CD1c-positive myeloid dendritic cell (primary cell): ENCODE results near the gene ZDHHC3.
"Not testable (repeated sequence)": the region's sequence is repeated elsewhere in the genome, so short reads cannot be mapped to it uniquely, and the experiment has no call there.

Experiments used
- DNase-seq: peaks from one replicate; pipeline ENCODE4 v3.0.0-alpha.2; 2016; ENCODE audit errors: extremely low spot score

ZDHHC3 gene

DNA sequence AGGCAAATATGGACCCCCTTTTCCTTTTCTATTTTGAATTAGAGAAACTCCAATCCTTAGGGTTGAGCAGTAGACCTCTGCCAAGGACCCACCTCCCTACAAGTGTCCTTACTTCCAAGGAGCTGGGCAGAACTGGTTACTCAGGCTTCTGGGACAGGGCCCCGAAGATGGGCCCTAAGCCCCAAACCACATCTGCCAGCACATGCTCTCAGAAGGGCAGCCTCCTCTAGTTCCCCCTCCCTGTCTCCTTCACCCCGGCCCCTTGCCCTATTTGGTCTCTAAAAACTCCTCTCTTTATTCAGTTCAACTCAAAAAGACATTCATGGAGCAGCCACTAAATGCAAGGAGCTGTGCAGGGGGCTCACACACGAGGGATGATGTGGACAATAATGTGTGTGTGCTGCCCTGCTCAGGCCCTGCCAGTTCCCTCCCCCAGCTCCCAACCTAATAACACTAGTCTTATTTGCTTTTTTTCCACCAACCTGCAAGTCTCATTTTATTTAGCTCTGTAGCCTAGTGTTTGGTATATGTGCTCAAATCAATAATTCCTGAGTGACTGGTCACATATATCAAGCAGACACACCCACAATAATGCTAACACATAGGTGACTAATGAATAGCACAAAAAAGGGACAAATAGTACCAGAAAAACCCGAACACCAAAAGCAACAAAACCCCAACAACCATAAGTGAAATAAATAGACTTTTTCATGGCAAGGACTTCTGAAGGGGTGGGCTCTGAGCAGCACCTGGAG, 12.2 kb downstream of the ZDHHC3 start:
- DNase-seq = no peak

DNA sequence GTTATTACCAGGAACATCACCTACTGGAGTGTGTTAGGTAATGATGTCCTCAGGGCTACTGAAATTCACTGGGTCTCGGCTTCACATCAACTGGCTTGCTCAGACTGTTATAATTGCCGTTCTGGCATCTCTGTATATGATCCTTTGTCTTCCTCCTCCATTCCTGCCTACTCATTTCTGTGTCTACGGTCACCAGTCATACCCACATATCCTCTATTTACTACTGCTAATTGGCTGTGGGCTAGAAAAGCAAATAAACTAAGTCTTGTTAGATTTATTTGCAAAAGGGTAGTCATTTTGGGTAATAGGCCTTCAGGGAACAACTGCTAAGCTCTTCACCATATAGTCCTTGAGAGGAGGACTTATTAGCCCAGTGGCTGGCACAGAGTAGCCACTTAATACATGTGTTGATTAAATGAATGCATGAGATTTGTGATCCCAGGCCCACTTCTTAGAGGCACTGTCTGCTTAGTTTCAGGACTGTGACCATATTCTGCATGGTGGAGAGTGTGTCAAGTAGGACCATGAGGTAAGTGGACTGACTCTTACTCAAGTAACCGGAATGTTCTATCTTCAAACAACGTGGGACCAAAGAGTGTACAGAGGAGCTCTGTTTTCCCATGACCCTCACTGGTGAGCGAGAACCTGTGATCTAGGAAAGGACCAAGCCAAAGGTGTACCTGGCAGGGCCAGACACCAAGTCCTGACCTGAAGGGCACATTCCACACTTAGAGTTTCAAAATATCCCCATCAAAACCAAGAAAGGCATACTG, 13.2 kb downstream of the ZDHHC3 start:
- no peak for DNase-seq

DNA sequence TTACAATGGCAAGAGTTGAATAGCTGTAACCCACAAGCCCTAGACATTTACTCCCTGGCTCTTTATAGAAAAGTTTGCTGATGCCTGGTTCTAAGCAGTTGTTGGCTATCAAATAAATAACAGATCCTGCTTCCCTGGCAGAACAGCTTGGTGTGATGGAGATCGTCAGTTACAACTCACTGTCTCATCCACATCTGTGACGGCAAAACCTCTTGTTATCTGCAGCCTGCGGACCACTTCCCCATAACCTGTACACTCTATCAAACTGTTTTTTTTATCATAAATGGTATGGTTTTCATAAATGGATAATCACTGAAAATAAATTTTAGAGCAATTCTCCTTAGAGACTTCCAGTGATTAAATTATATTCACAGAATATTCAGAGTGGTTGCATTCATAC, 14.1 kb downstream of the ZDHHC3 start:
- no peak for DNase-seq

DNA sequence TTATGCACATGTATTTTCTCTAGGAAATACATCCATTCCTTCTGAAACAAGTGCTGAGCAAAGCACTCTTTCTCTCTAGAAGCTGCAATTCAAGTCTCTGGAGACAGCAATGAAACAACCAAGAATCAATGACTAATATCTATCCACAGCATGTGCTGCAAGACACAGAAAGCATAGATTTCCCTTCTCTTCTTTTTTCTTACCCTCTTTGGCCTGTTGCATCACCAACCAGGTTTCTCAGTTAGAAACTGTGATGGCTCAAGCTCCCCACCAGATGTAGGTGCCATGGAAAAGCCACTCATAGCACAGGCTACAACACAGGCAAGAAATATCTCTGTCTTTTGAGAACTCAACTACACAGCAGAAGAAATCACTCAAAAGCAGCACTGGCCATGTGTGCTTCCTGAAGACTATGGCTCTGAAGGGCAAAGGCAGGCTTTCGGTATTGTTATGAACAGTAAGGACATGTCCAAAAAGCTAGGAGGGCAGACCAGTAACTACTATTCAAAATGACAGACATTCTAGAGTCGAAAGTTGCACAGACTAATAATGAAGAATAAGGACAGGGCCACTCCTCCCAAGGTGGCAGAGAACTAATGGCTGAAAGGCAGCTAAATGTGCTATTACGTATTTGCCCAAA, 15.5 kb downstream of the ZDHHC3 start:
- DNase-seq = no peak

DNA sequence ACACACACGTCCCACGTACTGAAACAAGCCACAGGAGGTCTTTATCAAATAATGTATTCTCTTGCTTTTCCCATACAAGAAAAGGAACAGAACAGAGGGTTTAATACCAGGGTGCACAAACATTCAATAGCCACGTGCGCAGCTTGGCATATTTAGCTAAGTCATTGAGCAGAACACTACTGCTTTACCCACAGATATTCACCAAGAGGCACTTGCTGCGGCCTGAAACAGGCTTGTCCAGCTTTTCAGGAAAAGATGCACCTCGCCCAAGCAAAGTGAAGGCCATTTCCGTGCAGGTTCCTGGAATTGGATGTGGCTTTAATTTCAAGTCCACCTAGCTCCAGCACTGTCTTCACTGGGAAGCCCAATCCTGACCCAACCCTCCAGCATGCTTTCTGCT, 17.6 kb downstream of the ZDHHC3 start:
- DNase-seq = no peak

DNA sequence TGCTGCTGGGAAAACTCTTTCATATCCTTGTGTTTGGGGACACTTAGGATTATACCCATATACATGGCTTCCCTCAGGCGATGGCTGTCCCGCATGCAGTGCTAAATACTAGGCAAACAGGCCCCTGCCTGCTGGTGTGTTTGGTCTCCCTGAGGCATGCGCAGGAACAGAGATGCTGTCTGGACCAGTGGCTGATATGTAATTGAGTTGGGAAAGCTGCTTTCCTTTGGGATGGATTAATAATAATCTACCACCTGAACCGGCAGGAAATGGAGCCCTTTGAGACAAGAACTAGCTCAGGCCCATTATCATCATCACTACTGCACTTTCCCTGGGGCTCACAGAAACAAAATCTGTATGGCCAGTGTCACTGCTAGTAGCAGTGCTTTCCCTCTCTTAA, 18.0 kb downstream of the ZDHHC3 start:
- DNase-seq = no peak

DNA sequence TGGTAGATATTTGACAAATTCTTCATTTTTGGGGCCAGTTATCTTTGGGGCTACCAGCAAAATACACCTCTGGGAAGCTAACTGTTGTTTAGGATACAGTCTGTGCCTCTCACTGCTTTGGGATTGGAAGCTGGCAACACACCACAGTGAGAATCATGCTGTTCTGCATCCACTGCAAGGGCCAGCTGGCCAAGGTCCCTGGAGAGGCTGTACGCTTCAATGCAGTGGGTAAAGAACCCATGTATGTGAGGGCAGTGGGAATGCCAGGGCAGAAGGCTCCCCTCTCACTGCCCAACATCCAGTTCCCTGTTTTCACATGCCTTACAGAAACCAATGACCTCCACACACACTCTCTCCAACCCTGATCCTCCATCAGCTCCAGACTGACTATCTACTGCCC, 20.1 kb downstream of the ZDHHC3 start:
- DNase-seq = no peak

DNA sequence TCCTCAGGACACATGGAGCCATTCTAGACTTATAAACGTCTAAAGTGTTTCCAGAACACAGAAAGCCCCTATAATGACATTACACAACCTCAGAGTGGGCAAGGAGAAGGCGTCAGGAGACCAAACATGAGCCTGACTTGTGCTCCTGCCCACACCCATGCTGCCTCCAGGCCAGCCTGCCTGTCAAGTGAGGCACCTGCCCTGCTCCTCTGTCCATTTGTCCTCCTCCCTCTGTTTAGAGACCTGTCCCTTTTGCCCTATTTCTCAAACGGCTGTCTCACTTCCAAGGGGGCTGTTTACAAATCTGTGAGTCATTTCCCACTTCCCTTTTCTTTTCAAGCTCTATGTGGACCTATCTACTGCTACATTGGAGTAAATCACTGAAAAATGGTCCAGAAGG, 21.0 kb downstream of the ZDHHC3 start:
- peak; percentile 85 for DNase-seq

DNA sequence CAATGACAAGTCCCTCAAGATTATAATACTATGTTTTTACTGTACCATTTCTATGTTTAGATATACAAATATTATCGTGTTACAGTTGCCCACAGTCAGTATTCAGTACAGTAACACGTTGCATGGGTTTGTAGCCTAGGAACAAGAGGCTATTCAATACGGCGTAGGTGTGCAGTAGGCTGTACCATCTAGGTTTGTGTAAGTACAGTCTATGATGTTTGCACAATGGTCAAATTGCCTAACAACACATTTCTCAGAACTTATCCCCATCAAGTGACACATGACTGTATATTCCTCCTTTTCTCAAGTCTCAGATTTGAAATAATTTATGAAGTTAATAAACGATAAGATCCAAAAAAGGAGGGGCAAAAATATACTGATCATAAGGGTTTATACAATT, 21.7 kb downstream of the ZDHHC3 start:
- DNase-seq = peak; percentile 81

DNA sequence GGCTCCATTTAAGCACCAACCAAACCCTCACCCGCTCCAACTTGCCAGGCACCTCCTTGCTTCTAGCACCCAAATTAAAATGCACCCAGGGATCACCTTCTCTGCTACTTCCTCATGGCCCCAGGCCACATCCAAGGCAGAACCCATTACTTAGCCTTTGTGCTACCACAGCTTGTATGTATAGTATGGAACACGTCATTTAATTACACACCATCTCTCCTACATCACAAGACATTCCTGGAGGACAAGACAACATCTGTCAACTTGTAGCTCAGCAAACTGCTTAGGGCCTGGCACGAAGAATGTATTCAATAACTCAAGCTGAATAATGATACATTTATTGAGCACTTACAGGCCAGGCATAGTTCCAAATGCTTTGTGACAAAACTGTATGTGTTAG, 23.3 kb downstream of the ZDHHC3 start:
- no peak for DNase-seq

DNA sequence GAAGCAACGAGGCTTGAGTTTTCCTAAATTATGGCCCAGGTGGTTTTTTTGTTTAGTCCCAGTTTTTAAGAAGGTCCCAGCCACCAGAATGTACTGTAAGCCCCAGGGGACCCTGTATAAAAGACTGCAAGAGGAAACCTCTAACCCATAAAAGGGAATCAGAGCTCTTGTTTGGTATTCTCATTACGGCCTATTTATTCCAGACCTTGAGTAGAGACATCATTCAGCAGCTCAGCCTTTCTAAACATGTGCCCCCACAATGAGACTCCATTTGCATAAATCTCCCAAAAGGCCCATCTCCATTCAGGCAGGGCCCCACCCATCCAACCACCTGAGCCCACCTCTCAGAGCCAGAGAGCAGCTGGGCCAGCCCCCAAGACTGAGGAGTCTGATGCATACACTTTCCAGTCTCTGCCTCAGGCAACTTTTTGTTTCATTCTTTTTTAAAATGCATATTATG, 25.7 kb downstream of the ZDHHC3 start:
- DNase-seq = no peak

DNA sequence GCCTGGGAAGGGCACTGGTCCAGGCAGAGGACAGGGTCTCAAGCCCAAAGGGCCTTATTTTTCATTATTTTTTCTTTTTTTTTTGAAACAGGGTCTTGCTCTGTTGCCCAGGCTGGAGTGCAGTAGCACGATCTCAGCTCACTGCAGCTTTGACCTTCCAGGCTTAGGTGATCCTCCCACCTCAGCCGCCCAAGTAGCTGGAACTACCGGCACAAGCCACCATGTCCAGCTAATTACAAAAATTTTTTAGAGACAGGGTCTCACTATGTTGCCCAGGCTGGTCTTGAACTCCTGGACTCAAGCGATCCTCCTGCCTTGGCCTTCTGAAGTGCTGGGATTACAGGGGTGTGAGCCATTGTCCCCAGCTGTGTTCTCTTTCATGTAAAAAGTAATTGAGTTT, 26.2 kb downstream of the ZDHHC3 start:
- not testable (repeated sequence) for DNase-seq

DNA sequence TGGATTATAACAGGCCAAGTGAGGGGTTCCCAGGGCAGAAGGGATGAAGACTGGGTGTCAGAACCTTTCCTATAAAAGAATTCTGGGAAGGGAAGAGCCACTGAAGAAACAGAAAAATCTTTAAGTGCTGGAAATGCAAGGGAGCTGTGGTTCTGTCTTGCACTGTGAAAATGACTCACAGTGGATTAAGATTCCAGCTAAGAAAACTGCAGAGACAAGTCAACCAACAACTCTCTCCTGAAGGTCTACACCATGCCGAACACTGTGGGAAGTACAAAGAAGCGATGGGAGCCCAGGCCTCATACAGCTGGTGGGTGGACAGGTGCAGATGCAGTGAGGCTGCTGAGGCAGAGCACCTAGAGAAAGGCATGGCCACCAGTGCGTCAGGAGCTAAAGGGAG, 27.7 kb downstream of the ZDHHC3 start:
- no peak for DNase-seq

DNA sequence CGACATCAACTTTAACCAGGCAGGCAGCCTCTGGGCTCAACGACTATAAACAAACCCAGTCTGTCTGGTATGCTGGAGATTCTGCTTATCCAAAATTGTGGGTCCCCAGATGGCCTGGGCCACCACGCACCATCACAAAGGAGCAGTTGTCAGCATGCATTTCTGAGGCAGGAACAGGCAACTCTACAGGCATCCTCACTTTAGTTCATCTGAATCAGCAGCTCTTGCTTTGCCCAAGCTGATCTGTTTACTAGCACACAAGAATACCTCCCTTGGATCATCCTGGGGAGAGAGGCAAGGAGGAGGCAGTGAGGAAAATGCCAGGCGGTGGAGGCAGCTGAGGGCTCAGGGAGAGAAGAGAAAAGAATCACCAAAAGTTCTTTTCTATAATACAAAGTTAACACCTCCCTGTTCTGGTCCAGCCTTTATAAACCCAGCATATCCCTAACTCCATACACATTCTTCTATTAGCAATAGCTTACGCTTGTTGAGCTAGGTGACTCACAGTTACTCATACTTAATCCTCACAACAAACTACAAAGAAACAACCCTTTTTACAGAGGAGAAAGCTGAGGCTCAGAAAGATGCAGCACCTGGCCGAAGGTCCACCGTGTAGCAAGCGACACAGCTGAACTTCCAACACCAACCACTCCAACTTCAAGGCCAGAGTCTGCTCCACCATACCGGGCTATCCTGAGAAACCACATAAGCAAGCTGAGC, 33.6 kb downstream of the ZDHHC3 start:
- DNase-seq = no peak

DNA sequence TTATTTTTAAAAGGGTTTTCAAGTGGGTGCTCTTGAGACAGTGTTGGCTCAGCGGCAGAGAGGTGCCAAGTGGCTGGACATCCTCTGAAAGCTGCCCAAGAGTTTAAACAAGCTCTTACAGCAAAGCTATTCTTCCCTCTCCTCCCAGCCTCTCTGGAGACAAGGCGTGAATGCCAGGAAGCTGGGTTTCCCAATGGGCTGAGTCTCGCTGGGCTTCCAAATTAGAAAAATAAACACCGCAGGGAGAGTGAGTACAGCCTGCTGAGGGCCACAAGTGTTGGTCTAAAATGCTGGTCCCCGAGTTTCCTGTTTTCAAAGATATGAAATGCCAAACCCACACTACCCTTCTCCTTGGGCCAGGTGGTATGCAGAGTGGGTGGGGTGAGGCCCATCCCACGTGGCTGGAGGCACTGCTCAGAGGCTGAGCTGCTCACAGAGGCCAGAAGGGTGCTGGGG, 36.4 kb downstream of the ZDHHC3 start:
- DNase-seq = no peak

DNA sequence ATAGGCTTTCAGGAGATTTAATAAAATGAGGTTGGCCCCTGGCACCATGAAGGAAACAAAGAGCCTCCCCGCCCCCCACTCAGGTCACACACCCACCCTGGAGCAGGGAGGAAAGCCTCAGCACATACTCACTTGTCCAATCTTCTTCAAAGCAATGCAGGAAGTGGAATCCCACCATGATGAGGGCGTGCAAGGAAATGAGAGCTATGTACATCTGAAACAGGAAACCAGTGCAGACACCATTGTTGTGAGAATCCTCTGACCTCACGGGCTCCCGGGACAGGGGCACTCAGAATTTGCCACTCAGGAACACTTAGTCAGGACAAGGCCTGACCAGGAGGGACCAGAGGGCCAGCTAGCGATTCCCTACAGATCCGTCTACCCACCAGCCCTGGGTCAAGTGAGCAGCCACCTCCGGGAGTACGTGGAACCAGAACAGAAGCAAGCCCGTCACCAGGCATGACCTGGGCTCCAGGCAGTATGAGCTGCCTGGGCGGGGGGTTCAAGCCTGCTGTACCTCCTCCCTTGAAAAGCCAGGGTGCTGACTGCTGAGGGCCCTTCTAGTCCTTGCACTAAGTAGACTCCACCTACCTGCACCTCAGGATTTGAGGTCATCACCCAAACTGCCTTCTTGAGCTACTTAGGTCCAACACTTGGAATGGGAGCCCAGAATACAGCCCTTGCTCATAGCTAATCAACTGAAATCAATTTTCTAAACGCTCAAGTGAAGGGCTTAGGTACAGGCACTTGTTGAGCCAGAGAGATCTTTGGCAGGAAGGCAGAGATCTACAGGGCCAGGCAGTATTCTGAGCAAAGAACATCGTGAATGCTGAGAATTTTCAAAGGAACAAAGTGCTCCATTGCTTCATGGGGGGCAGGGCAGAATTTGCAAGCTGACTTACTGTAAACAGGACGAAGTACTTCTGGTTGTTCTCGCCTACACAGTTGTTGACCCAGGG, 42.7 kb downstream of the ZDHHC3 start:
- no peak for DNase-seq

DNA sequence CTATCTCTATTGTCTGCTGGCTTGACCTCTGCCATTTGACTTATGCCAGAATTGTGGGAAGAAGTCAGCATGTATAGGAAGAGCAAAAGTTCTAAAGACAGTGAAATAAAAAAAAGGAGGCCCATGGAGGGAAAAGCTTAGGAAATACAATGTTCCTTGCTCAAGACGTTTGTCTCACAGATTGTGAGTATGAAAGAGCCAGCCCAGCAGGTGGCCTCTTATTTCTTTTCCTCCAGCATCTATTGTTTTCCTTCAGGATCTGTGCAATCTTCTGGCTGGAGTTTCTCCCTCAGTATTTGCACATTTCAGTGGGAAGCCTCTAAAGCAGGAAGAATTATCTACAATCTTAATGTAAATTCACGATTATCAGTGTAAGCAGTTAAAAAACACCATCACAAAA, 43.7 kb downstream of the ZDHHC3 start:
- DNase-seq = no peak

DNA sequence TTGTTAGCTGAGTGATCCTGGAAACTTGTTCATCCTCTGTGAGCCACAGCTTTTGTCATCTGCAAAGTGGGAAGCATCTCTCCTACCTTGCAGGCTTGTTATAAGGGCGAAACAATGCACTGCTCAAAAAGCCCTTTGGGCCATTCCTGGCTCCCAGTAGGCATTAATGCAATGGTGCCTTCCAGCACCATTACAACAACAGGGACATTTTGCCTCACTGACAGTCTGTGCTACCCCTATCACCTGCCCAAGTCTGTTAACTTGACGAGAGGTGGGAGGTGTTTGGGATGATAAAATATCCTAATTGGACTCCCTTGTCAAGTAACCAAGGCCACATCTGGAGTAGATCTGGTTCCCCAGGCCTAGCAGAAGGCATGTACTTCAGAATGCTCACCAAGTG, 44.2 kb downstream of the ZDHHC3 start:
- DNase-seq = no peak

DNA sequence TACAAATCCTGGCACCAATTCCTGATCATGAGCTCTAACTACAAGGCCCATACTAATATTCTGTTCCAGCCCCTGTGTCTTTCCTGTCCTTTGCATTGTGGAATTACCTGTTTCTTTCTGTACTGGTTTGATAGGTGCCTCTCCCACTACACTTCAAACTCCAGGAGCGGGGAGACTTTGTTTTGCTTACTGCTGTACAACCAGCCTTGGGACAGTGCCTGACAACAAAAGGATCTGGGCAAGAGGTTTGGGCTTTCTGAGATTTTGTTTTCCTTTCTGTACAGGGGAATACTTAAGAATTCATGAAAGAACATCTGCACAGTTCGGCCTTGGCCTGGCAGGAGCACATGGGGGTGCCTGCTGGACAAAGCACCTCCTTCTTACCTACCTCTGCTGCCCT, 45.1 kb downstream of the ZDHHC3 start:
- no peak for DNase-seq

DNA sequence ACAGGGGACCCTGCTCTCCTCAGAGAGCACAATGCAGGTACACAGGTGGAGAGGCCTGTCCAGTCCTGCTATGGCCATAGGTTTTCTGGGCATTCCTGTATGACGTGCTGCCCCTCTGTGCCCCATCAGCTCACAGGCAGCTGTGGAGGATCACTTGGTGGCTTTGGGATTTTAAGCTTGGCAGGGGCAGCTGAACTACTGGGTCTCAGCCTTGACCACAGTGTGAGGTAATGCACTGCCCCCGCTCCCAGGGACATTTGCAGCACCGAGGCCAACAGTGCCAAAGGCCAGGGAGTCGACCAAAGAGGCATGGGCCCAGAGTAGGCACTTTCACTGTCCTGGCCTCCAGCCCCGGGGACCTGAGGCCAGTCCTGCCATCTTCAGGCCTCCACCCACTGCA, 46.2 kb downstream of the ZDHHC3 start:
- no peak for DNase-seq

DNA sequence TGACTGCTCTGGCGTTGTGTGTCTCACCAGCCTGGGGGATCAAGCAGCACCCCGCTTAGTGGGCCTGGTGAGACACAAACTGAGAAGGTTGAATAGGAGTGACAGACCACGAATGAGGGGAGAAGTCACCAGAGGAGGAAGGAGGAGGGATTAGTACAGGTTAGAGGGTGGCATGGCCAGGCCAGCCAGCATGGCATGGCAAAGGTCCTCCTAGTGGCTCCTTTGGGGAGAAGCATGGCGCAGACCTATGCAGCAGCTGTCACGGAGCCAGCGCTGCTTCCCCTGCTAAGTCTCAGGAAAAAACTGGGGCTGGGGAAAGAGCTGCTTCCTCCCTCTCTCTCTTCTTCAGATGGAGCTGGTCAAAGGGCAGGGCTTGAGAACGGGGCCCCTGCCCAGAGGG, 48.6 kb downstream of the ZDHHC3 start:
- DNase-seq = no peak
